Stimulated activated CD8-positive, alpha-beta memory T cell treated with anti-CD3 and anti-CD28 coated beads, Interleukin-4, amount 100 ng/mL, for 4 hours (primary cell): Measurements from ENCODE around the gene RASGRP4.
"Not testable (repeated sequence)": the region's sequence is repeated elsewhere in the genome, so short reads cannot be mapped to it uniquely, and the experiment has no call there.

Experiments used
- DNase-seq, 2 donors: peaks; one replicate each; pipeline ENCODE4 v3.0.0-alpha.2; 2020; ENCODE audit warnings: low read depth in 2 of 2, low spot score in 1 of 2

The RASGRP4 gene

DNA sequence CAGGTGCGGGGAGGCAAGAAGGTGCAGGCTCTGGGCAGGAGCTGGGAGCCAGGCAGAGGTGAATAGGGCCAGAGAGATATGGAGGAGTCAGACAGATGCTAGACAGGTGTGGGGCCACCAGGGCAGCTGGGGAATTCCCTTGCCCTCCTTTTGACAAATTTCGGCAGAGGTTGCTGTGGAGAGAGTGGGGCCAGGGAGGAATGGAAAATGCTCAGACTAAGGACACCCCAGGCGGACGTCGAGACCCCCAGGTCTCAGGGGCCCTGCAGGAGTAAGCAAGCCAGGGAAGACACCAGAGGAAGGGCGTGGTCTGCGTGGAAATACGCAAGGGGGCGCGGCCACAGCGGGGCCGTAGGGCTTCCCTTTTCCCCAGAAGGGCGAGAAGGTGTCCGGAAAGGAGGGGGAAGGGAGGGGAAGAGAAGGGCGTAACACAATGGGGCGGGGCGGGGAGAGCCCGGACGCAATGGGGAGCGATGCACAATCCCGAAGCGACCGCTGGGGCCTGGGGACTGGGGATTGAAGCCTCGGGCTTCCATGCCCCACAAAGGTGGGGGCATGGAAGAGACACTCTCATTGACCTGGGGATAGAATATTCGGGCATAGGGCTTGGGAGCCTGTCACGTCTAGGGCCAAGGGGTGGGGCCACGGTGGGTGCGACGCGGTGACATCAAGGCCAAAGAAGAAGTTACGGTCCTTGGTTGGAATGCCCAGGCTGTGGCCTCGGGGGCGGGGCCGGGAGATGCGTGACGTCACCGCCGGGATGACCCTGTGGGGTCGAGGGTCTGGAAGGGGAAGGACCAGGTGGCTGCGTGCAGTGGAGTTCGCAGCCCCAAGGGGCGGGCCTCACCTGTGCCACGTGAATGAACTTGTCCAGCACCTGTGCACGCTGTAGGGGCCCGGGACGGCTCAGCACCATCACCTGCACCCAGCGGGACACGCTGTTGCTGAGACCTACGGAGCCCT lies 8.2 kb downstream of the RASGRP4 start:
- peak in 1 of 2 donors; percentile 12 for DNase-seq

DNA sequence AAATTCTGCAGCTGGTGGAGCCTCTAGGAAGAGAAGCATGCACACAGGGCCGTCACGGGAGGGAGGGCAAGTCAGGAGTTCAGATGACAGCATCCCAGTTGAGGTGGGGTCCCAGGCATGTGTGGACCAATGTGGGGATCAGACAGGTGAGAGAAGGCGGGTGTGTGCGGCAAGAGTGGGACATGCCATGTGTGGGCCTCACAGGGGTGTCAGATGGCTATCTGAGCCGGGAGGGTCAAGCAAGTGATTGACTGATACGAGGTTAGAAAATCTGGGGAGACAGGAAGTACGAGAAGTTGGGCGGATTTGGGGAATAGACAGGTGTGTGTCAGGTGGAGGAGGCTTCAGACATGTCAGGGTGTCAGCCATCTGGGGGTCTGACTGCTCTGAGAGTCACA lies 8.9 kb downstream of the RASGRP4 start:
- no peak for DNase-seq

DNA sequence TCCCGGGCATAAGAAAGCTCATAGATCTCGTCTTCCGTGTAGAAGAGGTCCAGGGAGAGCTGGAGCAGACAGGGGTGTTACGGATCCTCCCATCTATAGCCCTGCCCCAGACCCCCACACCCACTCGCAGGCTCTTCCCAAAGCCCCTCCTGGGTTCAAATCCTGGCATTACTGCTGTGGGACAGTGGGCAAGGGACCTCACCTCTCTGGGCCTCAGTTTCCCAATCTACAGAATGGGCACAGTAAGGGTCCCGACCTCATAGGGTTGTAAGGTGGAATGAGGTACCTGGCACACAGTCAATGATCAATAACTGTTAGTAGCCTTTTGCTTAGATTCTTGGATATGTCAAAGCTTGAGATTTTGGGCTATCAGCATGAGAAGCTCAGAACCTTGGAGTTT lies 12.6 kb downstream of the RASGRP4 start:
- DNase-seq, result no peak

DNA sequence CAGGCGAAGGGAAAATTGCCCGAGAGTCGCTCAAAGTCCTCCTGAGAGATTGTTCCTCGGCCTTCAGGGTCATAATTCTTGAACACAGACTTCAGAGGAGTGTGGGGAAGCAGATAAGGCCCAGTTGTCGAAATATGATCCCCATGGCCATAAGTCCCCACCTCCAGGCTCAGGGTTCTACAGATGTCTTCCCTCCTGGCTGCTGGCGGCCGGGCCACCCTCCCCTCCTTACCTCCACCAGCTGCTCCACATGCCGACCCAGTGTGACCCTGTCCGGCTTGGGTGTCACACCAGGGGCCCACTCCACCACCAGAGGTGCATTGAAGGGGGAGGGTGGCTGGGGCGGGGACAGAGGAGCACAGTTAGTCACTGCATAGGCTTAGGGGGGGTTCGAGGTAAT lies 13.1 kb downstream of the RASGRP4 start:
- DNase-seq, result no peak

DNA sequence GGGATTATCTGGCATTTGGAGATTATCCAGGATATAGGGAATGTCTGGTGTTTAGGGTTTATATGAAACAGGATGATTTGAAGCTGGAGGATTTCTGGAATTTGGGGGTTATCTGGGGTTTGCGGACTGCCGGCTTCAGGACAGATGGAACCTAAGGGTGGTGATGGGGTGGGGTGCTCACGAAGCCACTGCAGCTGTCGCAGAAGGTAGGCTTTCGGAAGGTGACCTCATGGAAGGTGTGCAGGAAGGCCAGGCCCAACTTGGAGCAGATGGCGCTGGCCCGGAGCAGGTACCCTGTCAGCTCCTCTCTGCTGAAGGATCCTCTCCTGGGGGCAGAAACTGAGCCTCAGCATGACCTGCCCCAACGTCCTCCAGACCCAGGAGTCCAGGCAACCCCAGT lies 13.5 kb downstream of the RASGRP4 start:
- DNase-seq, result no peak

DNA sequence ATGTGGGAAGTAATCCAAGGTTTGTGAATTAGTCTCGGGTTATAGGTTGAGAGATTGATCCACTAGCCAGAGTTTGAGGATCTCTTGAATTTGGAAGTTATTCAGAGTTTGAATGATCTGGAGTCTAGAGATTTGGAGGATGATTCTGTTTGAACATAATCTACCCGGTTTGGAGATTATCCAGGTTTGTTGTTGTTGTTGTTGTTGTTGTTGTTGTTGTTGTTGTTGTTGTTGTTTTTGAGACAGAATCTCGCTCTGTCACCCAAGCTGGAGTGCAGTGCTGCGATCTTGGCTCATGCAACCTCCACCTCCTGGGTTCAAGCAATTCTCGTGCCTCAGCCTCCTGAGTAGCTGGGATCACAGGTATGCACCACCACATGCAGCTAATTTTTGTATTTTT lies 14.1 kb downstream of the RASGRP4 start:
- not testable (repeated sequence) for DNase-seq

DNA sequence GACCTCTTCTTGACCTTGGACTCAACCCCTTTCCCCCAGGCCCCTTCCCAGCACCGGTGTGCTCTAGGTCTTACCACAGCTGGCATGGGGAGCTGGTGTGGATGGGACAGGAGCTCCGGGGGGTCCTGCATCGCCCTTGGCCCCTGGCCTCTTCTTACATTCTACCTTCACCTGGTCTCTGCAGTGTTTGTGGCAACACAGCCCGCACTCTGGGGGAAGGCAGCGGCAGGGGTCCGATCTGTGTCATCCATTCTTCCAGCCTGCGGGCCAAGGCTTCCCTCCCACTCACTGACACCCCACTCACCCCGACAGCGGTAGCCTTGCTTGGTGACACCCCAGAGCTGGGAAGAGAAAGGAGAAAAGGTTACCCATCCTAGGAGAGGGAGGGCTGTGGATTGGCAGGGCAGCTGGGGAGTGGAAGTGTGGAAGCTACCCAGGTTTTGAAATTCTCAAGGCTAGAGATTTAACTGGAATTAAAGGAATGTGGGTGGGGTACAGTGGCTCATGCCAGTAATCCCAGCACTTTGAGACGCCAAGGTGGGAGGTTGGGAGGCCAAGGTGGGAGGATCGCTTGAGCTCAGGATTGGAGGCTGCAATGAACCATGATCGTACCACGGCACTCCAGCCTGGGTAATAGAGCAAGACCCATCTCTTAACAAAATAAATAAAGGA lies 14.8 kb downstream of the RASGRP4 start:
- no peak for DNase-seq

DNA sequence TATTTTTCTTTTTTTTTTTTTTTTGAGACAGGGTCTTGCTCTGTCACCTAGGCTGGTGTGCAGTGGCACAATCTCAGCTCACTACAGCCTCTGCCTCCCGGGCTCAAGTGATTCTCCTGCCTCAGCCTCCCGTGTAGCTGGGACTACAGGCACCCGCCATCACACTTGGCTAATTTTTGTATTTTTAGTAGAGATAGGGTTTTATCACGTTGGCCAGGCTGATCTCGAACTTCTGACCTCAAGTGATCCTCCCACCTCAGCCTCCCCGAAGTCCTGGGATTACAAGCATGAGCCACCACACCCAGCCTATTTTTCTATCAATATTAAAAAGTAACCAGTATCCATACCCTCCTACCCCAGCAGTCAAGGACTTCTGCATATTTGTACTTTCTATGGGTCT lies 15.6 kb downstream of the RASGRP4 start:
- not testable (repeated sequence) for DNase-seq

DNA sequence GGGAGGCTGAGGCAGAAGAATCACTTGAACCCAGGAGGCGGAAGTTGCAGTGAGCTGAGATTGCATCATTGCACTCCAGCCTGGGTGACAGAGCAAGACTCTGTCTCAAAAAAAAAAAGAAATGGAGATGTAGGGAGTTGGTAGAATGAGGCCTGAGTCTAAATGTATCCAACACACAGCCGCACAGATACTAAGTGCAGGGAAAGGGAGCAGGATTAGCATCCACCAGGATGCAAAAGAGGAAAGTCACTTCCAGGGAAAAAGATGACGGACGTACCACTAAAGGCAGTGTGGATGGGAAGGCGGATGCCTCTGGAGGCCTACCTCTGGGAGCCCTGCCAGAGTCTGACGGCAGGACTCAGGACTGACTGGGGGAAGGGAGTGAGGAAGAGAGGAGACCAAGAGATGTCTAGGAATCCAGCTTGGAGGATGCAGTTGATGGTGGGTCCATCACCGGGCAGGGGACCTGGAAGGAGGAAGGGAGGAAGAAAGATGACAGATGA lies 16.3 kb downstream of the RASGRP4 start:
- no peak for DNase-seq

DNA sequence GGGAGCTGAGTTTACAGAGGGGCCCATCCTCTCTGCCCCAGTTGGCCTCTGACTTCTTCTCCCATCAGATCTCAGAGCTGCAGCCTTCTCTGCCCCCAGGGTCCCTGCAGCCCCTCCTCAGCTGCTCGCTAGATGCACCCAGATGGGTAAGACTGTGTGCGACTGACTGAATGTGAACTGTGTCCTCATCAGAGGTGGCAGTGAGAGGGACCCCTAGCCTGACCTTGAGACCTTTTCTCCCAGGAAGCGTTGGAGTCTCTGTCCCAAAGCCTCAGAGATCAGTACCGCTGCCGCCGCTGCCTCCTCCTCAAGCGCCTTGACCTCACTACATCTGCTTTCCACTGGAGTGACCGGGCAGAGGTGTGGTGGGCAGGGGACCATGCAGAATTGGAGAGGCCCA lies 20.7 kb downstream of the RASGRP4 start:
- no peak for DNase-seq

DNA sequence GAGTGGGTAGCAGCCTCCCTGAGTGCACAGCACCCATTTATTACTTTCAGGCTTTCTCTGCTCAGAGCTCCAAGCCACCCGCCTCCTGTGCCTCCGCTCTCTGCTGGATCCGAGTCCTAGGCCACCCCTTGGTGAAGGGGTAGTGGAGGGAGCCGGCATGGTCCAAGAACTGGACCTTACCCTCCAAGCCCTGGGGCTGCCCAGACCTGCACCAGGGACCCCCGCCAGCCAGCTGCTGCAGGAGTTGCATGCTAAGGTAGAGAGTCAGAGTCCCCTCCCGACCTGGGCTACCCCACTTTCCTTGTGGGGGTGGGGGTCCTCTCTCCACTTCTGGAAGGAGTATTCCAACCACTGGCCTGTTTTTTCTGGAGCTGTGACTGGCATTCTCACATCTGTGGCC lies 21.2 kb downstream of the RASGRP4 start:
- DNase-seq, result no peak

DNA sequence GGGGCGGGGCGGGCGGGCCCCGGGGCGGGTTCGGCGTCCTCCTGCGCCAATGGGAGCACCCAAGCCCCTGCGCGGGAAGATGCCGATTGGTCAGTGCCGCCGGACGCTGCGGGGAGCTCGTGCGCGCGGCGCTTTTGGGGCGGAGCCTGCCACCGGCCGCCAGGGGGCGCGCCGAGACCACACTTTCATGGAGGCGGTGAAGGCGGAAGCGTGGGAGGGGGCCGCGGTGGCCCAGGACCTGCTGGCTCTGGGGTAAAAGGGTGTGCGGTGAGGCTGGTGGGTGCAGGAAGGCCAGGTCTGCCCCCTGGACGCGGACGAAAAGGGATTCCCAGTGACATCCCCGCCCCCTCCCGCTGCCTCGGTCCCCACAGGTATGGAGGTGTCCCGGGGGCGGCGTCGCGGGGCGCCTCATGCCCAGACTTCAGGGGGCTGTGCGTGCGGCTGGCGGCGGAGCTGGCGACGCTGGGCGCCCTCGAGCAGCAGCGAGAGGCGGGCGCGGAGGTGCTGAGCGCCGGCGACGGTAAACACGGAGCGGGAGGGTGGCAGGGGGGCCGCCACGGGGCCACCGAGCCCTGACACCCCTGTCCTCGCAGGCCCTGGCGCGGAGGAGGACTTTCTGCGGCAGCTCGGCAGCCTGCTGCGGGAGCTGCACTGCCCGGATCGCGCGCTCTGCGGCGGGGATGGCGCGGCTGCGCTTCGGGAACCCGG lies 22.9 kb downstream of the RASGRP4 start, which contains the start of gene FAM98C:
TSS of gene FAM98C (plus strand) at position 127 of the 708 bp plus-strand sequence. CDS start at position 188, 61 bp downstream.
- DNase-seq, result peak; percentile 91 to 94

DNA sequence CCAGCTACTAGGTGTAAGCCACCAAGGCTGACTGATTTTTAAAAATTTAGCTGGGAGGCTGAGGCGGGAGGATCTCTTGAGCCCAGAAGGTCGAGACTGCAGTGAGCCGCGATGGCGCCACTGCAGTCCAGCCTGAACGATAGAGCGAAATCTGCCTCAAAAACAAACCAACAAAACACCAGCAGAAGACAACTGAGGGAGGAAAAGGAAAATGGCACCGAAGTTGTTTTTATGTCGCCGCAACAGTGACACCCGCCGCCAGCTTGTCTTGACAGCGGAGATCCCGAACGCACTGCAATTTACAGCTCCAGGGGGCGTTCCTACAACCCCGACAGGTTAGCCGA lies 23.4 kb downstream of the RASGRP4 start:
- DNase-seq, result no peak

DNA sequence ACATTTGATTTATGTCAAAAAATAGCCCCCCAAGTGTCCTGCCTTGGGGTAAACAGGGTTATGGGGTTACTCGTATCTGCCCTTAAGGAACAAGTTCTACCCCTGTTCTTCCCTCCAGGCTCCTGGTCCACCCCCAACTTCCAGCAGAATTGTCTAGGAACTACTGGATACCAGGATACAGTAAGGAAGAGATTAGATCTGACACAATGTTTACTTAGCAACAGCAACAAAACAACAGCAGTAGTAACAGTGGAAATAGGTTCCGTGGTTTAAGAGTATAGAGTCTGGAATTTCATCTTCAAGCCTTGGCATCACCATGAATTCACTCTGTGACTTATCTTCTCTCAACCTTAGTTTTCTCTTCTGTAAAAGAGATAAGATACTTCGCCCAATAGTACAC lies 24.9 kb downstream of the RASGRP4 start:
- DNase-seq, result no peak

DNA sequence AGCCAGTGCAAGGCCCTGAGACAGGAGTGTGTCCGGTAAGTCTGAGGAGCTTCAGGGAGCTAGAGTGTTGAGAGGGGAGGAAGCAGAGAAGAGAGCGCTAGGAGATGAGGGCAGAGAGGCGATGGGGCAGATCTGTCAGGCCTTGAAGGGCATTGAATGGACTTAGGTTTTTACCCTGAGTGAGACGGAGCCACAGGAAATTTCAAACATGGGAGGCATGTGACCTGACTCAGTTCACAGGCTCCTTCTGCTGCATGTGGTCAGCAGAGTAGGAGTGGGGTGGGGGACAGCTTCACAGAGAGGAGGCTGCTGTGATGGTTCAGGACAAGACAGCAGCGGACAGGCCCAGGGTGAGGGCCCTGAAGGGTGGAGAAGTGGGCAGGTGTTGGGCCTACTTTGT lies 25.7 kb downstream of the RASGRP4 start:
- no peak for DNase-seq

DNA sequence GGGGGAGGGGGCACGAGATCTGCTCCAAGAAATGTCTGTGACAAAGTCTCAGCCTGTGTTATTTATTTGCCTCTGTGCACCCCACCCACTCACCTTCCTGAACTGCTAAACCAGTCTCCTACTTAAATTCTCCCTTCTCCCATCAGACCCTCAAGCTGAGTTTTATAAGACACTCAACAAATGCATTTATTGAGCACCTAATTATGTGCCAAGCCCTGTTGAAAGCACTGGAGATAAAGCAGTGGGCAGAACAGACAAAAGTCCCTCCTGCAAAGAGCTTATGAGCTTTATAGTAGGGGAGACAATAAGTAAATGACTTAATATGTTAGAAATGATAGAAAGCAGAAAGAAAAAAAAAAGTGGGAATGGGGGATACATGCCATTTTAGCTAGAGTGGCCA lies 26.5 kb downstream of the RASGRP4 start:
- no peak for DNase-seq

DNA sequence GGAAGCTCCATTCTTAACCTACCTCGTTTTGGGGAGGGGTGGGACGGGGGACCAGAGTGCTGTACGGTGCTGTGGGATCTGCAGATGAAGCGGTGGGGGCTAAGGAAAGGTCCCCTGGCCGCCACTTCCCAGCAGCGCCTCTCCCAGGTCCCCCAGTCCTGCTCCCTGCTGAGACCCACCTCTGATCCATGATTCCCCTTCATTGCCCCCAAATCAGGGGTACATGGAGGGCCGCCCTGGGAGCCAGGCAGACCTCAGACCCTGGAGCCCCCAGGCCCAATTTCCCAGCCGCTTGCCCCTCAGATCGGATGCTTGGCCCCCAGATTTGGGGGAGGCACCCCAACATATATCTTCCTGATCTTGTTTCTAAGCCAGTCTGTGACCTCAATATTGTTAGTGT lies 26.9 kb downstream of the RASGRP4 start:
- no peak for DNase-seq

DNA sequence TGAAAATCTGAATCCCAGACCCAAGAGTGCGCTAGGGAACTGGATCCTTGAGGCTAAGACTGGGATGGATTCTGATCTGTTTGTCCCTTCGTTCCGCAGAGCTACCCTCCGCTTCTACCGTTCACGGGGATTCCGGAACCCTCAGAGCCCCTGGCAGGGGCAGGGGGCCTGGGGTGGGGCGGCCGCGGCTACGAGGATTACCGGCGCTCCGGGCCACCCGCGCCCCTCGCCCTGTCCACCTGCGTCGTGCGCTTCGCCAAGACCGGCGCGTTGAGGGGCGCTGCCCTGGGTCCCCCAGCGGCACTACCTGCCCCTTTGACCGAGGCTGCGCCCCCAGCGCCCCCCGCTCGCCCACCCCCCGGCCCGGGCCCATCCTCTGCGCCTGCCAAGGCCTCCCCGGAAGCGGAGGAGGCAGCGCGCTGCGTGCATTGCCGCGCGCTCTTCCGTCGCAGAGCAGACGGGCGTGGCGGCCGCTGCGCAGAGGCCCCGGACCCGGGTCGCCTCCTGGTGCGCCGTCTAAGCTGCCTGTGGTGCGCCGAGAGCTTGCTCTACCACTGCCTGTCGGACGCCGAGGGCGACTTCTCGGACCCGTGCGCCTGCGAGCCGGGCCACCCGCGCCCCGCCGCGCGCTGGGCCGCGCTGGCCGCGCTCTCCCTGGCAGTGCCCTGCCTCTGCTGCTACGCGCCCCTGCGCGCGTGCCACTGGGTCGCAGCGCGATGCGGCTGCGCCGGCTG lies 30.5 kb downstream of the RASGRP4 start:
- DNase-seq, result no peak

DNA sequence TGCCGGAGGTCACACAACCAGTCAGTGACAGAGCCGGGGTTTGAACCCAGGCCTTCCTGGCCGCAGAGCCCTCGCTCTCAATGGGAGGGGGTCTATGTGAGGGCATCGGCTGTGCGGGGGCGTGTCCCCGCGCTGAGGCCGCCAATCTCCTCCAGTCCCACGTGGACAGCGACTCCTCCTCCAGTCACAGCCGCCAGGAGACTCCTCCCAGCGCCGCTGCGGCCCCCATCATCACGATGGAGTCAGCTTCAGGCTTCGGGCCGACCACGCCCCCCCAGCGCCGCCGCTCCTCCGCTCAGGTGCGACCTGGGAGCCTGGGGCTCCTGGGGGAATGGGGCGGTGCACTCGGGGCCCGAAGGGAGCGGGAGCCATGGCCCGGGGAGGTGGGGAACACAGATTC lies 31.5 kb downstream of the RASGRP4 start:
- DNase-seq, result peak; percentile 15 to 50

DNA sequence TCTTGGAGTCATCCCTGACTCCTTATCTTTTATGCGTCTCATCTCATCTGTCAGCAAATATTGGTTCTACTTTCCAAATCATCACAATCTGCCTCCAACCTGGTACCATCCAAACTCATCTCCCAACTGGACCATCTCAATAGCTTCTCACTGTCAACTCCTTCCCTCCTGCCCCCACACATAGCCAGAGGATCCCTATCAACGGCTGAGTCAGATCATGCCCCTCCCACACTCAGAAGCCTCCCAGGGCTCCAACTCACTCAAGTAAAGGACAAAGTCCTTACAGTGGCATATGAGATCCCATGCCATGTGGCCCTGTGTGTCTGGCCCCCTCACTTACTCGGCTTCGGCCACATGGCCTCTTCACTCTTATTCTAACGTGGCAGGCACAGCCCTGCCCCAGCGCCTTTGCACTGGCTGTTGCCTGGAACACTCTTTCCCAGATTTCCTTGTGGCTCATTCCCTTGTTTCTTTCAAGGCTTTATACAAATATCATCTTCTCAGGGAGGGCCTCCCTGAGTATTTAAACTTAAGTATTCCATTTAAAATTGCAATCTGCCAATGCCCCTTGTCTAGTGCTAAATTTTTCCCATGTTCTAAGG lies 33.2 kb downstream of the RASGRP4 start:
- DNase-seq, result no peak
